H9 (cell line): Measurements from ENCODE around the gene KRTAP13-1. TPM values are rescaled to one million over a fixed set of nuclear protein-coding genes. Genes with fewer than 3 reads are reported as not detected.

Experiments used
- DNase-seq: peaks from one replicate; pipeline ENCODE4 v3.0.0-alpha.2; 2017
- H2AFZ ChIP-seq: one replicate; pipeline ENCODE4 v1.6.1; 2013; ENCODE audit warnings: mild to moderate bottlenecking, low read length, control low read depth, moderate library complexity
- H2AK5ac ChIP-seq: 2 replicates; pipeline ENCODE4 v1.6.1; 2013; ENCODE audit warnings: low read length, control low read depth, mixed read lengths; ENCODE audit not compliant: insufficient read length
- H2BK120ac ChIP-seq: one replicate; pipeline ENCODE4 v1.6.1; 2013; ENCODE audit warnings: low read depth, mild to moderate bottlenecking, low read length, control low read depth, inconsistent platforms; ENCODE audit not compliant: poor library complexity, severe bottlenecking
- H2BK12ac ChIP-seq: 2 replicates; pipeline ENCODE4 v1.6.1; 2013; ENCODE audit warnings: low read length, control low read depth, mixed read lengths, low read depth; ENCODE audit not compliant: insufficient read length
- H2BK15ac ChIP-seq: 2 replicates; pipeline ENCODE4 v1.6.1; 2013; ENCODE audit warnings: low read depth, low read length, control low read depth
- H2BK20ac ChIP-seq: one replicate; pipeline ENCODE4 v1.6.1; 2013; ENCODE audit warnings: low read depth, mild to moderate bottlenecking, low read length, control low read depth, inconsistent platforms; ENCODE audit not compliant: poor library complexity, severe bottlenecking
- H2BK5ac ChIP-seq: 2 replicates; pipeline ENCODE4 v1.6.1; 2013; ENCODE audit warnings: low read length, control low read depth, mixed read lengths; ENCODE audit not compliant: insufficient read length
- H3K14ac ChIP-seq: 2 replicates; pipeline ENCODE4 v1.6.1; 2013; ENCODE audit warnings: low read length, control low read depth; ENCODE audit not compliant: insufficient read depth
- H3K18ac ChIP-seq: 2 replicates; pipeline ENCODE4 v1.6.1; 2013; ENCODE audit warnings: low read depth, mild to moderate bottlenecking, mixed read lengths, low read length, control low read depth; ENCODE audit not compliant: insufficient read length
- H3K23ac ChIP-seq: 2 replicates; pipeline ENCODE4 v1.6.1; 2013; ENCODE audit warnings: low read length, control low read depth, mixed read lengths, low read depth; ENCODE audit not compliant: insufficient read length
- H3K23me2 ChIP-seq: 2 replicates; pipeline ENCODE4 v1.6.1; 2013; ENCODE audit warnings: low read depth, mild to moderate bottlenecking, mixed read lengths, low read length, control low read depth; ENCODE audit not compliant: insufficient read length, poor library complexity, severe bottlenecking
- H3K27ac ChIP-seq: 2 replicates; pipeline ENCODE4 v1.5.1; 2013; ENCODE audit warnings: low read length, control low read depth, mixed read lengths, low read depth; ENCODE audit not compliant: insufficient read length
- H3K27me3 ChIP-seq: 2 replicates; pipeline ENCODE4 v1.6.1; 2013; ENCODE audit warnings: low read length, control low read depth, inconsistent platforms; ENCODE audit not compliant: insufficient read depth
- H3K4ac ChIP-seq: 2 replicates; pipeline ENCODE4 v1.6.1; 2013; ENCODE audit warnings: low read depth, mild to moderate bottlenecking, control low read depth, inconsistent platforms, low read length, moderate library complexity
- H3K4me1 ChIP-seq: 2 replicates; pipeline ENCODE4 v1.6.1; 2013; ENCODE audit warnings: low read length, control low read depth, inconsistent platforms; ENCODE audit not compliant: insufficient read depth
- H3K4me2 ChIP-seq: 2 replicates; pipeline ENCODE4 v1.6.1; 2013; ENCODE audit warnings: low read length, control low read depth, mixed read lengths; ENCODE audit not compliant: insufficient read length, insufficient read depth
- H3K56ac ChIP-seq: 2 replicates; pipeline ENCODE4 v1.6.1; 2013; ENCODE audit warnings: low read depth, mild to moderate bottlenecking, mixed read lengths, low read length, control low read depth; ENCODE audit not compliant: insufficient read length
- H3K79me1 ChIP-seq: 2 replicates; pipeline ENCODE4 v1.6.1; 2013; ENCODE audit warnings: low read depth, mild to moderate bottlenecking, moderate library complexity, low read length, control low read depth, inconsistent platforms; ENCODE audit not compliant: insufficient read depth, poor library complexity, severe bottlenecking
- H3K79me2 ChIP-seq: 2 replicates; pipeline ENCODE4 v1.6.1; 2013; ENCODE audit warnings: low read length, control low read depth, inconsistent platforms; ENCODE audit not compliant: insufficient read depth
- H3K9ac ChIP-seq: 2 replicates; pipeline ENCODE4 v1.6.1; 2013; ENCODE audit warnings: low read length, control low read depth, mixed read lengths; ENCODE audit not compliant: insufficient read length; ENCODE audit errors: extremely low read depth
- H3K9me3 ChIP-seq: one replicate; pipeline ENCODE4 v1.6.1; 2013; ENCODE audit warnings: low read depth, low read length, inconsistent platforms; ENCODE audit not compliant: control insufficient read depth
- H3T11ph ChIP-seq: one replicate; pipeline ENCODE4 v1.6.1; 2013; ENCODE audit warnings: mild to moderate bottlenecking, low read length, control low read depth, inconsistent platforms
- H4K20me1 ChIP-seq: one replicate; pipeline ENCODE4 v1.6.1; 2013; ENCODE audit not compliant: control insufficient read depth, insufficient read length, insufficient read depth
- H4K5ac ChIP-seq: 2 replicates; pipeline ENCODE4 v1.6.1; 2013; ENCODE audit warnings: low read depth, mild to moderate bottlenecking, mixed read lengths, low read length, control low read depth; ENCODE audit not compliant: insufficient read length
- H4K8ac ChIP-seq: replicated peaks from 2 replicates; pipeline ENCODE4 v1.6.1; 2013; ENCODE audit warnings: low read length, control low read depth, mixed read lengths, low read depth; ENCODE audit not compliant: insufficient read length
- H4K91ac ChIP-seq: 2 replicates; pipeline ENCODE4 v1.6.1; 2013; ENCODE audit warnings: low read depth, mild to moderate bottlenecking, moderate library complexity, mixed read lengths, low read length, control low read depth; ENCODE audit not compliant: insufficient read length
- H3K27ac Mint-ChIP-seq, 3 experiments: 2 replicates in 2 of 3; 3 replicates in 1 of 3; pipeline ENCODE4 v1.8.0; 2020 to 2021; ENCODE audit warnings: mixed read lengths in 3 of 3, mild to moderate bottlenecking in 1 of 3, moderate library complexity in 1 of 3
- H3K27me3 Mint-ChIP-seq: 2 replicates; pipeline ENCODE4 v1.8.0; 2021; ENCODE audit warnings: low read depth, mild to moderate bottlenecking, moderate library complexity, mixed read lengths
- H3K36me3 Mint-ChIP-seq, 3 experiments: 2 replicates in 2 of 3; 3 replicates in 1 of 3; pipeline ENCODE4 v1.8.0; 2020 to 2021; ENCODE audit warnings: low read depth in 3 of 3, mixed read lengths in 3 of 3; ENCODE audit not compliant: insufficient read depth in 1 of 3
- H3K4me1 Mint-ChIP-seq, 2 experiments: 2 replicates each; pipeline ENCODE4 v1.8.0; 2020; ENCODE audit warnings: mixed read lengths in 2 of 2
- H3K4me3 Mint-ChIP-seq, 2 experiments: 2 replicates in 1 of 2; 3 replicates in 1 of 2; pipeline ENCODE4 v1.8.0; 2020 to 2021; ENCODE audit warnings: mild to moderate bottlenecking in 2 of 2, mixed read lengths in 2 of 2, moderate library complexity in 1 of 2
- H3K9me3 Mint-ChIP-seq, 2 experiments: 2 replicates in 1 of 2; 3 replicates in 1 of 2; pipeline ENCODE4 v1.8.0; 2020; ENCODE audit warnings: mild to moderate bottlenecking in 2 of 2, mixed read lengths in 2 of 2, moderate library complexity in 1 of 2
- whole genome bisulfite sequencing: extraction: QIAGEN DNeasy Blood & Tissue Kit; methylation state at CpG from one replicate; pipeline ENCODE4 v1.1.7; 2013; ENCODE audit warnings: missing lambda C conversion rate, low lambda C conversion rate, mixed read lengths; ENCODE audit not compliant: insufficient read length; ENCODE audit errors: extremely low coverage; 5-methylcytosine and 5-hydroxymethylcytosine counted together
- total RNA-seq: library from RNA; stranded (reverse); gene quantifications from 2 replicates; pipeline ENCODE4 v1.2.1, GENCODE V29; 2021
- TF ChIP-seq, protein P1 (sequence below): fragments of 200-600 bp; sonication (generic); conservative IDR thresholded peaks from 3 replicates; pipeline ENCODE4 v1.8.0; 2021; ENCODE audit warnings: antibody characterized with exemption, mild to moderate bottlenecking

The KRTAP13-1 gene
- total RNA-seq, 1 experiment from 2014 or later = not detected

DNA sequence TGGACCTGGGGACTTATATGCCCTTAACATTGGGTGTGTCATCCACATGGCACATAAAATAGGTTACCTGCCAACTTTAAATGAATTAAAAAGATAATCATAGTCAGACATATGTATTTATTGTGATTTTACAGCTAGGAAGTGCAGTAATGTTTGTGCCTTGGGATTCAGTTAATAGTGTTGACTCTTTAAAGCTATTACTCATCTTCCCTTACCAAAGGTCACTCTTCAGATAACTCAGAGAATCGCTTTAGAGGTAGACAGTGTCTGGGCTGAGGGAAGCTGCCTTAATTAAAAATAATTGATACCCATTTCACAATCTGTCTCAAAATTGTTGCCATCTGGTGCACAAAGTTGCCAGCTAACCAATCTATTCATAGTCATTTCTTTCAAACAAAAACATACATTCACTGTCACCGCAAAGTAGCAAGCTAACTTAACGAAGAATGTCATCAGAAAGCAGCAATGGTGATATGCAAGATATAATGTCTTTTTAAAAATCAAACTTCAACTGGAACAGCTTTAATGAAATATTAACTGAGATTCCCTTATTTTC, 41.3 kb downstream of the KRTAP13-1 start:
- H3K27ac Mint-ChIP-seq = no peak overlapping the region
- no peak overlapping the region for H3K4me3 Mint-ChIP-seq
- Histone ChIP-seq H4K8ac (no peak overlapping the region), H3K9me3 (no peaks in the 10 kb centered on the region), H3K18ac (no peak overlapping the region), H2BK120ac (no peak overlapping the region), H3K79me2 (no peaks in the 10 kb centered on the region), H3K4ac (no peak overlapping the region), H2AFZ (no peak overlapping the region), H3K23ac (no peak overlapping the region), H2BK5ac (no peak overlapping the region), H4K20me1 (no peaks in the 10 kb centered on the region), H3K27me3 (no peaks in the 10 kb centered on the region), H3K79me1 (no peaks in the 10 kb centered on the region), H3T11ph (no peak overlapping the region), H3K4me2 (no peak overlapping the region), H3K56ac (no peak overlapping the region), H3K4me1 (no peaks in the 10 kb centered on the region), H3K27ac (no peak overlapping the region), H3K9ac (no peak overlapping the region), H2AK5ac (no peak overlapping the region), H2BK15ac (no peak overlapping the region), H2BK20ac (no peak overlapping the region), H3K23me2 (no peaks in the 10 kb centered on the region), H4K5ac (no peak overlapping the region), H4K91ac (no peak overlapping the region), H3K14ac (no peak overlapping the region), H2BK12ac (no peak overlapping the region)
- WGBS = no CpG with 5 or more reads among the region's 3 CpGs
- H3K36me3 Mint-ChIP-seq = no peaks in the 10 kb centered on the region; a peak in 1 of 7 replicates
- H3K4me1 Mint-ChIP-seq = no peaks in the 10 kb centered on the region
- H3K9me3 Mint-ChIP-seq = peaks cover 0 to 2% of the 10 kb centered on the region in 2 experiments; a peak in 1 of 5 replicates
- no peaks in the 10 kb centered on the region for H3K27me3 Mint-ChIP-seq
- no peak for DNase-seq
- TF ChIP-seq, protein P1, sequence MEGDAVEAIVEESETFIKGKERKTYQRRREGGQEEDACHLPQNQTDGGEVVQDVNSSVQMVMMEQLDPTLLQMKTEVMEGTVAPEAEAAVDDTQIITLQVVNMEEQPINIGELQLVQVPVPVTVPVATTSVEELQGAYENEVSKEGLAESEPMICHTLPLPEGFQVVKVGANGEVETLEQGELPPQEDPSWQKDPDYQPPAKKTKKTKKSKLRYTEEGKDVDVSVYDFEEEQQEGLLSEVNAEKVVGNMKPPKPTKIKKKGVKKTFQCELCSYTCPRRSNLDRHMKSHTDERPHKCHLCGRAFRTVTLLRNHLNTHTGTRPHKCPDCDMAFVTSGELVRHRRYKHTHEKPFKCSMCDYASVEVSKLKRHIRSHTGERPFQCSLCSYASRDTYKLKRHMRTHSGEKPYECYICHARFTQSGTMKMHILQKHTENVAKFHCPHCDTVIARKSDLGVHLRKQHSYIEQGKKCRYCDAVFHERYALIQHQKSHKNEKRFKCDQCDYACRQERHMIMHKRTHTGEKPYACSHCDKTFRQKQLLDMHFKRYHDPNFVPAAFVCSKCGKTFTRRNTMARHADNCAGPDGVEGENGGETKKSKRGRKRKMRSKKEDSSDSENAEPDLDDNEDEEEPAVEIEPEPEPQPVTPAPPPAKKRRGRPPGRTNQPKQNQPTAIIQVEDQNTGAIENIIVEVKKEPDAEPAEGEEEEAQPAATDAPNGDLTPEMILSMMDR = no peak
